Measurements from ENCODE around the gene PTPRT.

- TF ChIP-seq POLR2A (IDR thresholded peaks at IDR 0.05; ENCODE audit: low read depth, low read length) (no peak), CTCF (conservative IDR thresholded peaks at IDR 0.05; ENCODE audit: low read depth, low read length) (no peak), RFX5 (IDR thresholded peaks at IDR 0.05; ENCODE audit: low read depth, low read length) (no peak)
Observed at GRCh38 chr20:42594659-42595058, 595.0 kb downstream of the PTPRT start.

All from IMR-90 (cell line).